Lower lobe of right lung (tissue), 2 donors: Measurements from ENCODE around the gene PCOLCE2. TPM values are rescaled to one million over a fixed set of nuclear protein-coding genes. Genes with fewer than 3 reads are reported as not detected.

Source experiments
- ATAC-seq, 2 donors: fragments of 200-7000 bp; cut with Tn5 transposase; one replicate each; pipeline ENCODE4 v1.9.1; 2020 to 2022; ENCODE audit warnings: mild to moderate bottlenecking in 2 of 2, moderate library complexity in 2 of 2
- DNase-seq: peaks from one replicate; pipeline ENCODE4 v3.0.0-alpha.2; 2020
- H3K27ac ChIP-seq: fragments of 200-600 bp; one replicate; pipeline ENCODE4 v1.8.0; 2022
- H3K27me3 ChIP-seq: fragments of 200-600 bp; one replicate; pipeline ENCODE4 v1.8.0; 2022; ENCODE audit warnings: low read depth
- H3K36me3 ChIP-seq: fragments of 200-600 bp; one replicate; pipeline ENCODE4 v1.8.0; 2022; ENCODE audit warnings: mild to moderate bottlenecking
- H3K4me1 ChIP-seq: fragments of 200-600 bp; one replicate; pipeline ENCODE4 v1.8.0; 2022
- H3K4me3 ChIP-seq: fragments of 200-600 bp; one replicate; pipeline ENCODE4 v1.8.0; 2022; ENCODE audit warnings: mild to moderate bottlenecking
- H3K9me3 ChIP-seq: fragments of 200-600 bp; one replicate; pipeline ENCODE4 v1.8.0; 2022
- intact Hi-C: fragments of 100-400 bp; cut with DNase I; formaldehyde crosslinking; loops from one replicate; pipeline ENCODE4 v1.11.0; 2022
- total RNA-seq: library from RNA; stranded (reverse); fragmentation: NEBNext Ultra II Directional; extraction: Animal tissue kit (Norgen Biotek cat#: 25700); gene quantifications from one replicate; pipeline ENCODE4 v1.2.1, GENCODE V29; 2021
- TF ChIP-seq, protein P1 (sequence below): fragments of 200-600 bp; IDR thresholded peaks from one replicate; pipeline ENCODE4 v1.8.0; 2022; ENCODE audit warnings: antibody characterized with exemption, mild to moderate bottlenecking
- donor health status: DM: no; HTN: yes; CAD: no; lungs with severe emphysema.

Gene PCOLCE2
- total RNA-seq, 1 donor from 2014 or later: 41.0 TPM

DNA sequence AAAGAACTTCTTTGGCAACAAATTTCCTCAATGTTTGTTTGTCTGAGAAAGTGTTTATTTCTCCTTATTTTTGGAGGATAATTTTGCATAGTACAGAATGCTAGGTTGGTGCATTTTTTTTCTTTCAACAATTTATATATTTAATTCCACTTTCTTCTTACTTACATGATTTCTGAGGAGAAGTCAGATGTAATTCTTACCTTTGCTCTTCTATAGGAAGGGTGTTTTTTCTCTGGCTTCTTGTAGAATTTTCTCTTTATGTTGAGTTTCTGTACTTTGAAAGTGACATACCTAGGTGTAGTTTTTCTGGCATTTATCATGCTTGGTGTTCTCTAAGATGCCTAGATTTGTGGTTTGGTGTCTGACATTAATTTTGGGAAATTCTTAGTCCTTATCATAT lies 34.8 kb upstream of the PCOLCE2 start:
- intact Hi-C loops: no loop called here
- Histone ChIP-seq H3K27ac (no peak overlapping the region), H3K27me3 (no peaks in the 10 kb centered on the region), H3K4me3 (no peak overlapping the region), H3K4me1 (no peaks in the 10 kb centered on the region), H3K36me3 (no peaks in the 10 kb centered on the region), H3K9me3 (no peaks in the 10 kb centered on the region)
- ATAC-seq (no peak), DNase-seq (no peak)
- TF ChIP-seq, protein P1, sequence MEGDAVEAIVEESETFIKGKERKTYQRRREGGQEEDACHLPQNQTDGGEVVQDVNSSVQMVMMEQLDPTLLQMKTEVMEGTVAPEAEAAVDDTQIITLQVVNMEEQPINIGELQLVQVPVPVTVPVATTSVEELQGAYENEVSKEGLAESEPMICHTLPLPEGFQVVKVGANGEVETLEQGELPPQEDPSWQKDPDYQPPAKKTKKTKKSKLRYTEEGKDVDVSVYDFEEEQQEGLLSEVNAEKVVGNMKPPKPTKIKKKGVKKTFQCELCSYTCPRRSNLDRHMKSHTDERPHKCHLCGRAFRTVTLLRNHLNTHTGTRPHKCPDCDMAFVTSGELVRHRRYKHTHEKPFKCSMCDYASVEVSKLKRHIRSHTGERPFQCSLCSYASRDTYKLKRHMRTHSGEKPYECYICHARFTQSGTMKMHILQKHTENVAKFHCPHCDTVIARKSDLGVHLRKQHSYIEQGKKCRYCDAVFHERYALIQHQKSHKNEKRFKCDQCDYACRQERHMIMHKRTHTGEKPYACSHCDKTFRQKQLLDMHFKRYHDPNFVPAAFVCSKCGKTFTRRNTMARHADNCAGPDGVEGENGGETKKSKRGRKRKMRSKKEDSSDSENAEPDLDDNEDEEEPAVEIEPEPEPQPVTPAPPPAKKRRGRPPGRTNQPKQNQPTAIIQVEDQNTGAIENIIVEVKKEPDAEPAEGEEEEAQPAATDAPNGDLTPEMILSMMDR: no peak

DNA sequence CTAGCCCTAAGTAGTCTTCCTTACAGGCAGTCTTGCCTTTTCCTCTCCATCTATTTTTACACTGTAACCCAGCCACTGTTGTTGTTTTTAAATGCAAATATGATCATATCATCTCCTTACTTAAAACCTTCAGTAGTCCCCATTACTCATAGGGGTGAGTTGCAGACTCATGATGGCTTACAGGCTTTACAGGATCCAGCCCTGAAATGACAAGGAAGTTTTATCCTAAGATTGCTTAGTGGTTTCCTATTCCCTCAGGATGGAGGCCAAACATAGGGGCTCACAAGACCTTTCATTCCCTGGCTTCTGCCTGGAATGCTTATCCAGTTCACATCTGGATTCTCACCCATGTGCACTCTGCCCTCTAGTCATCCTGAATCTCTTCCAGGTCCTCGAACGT lies 27.7 kb upstream of the PCOLCE2 start:
- ATAC-seq (no peak), DNase-seq (no peak)
- TF ChIP-seq, protein P1: no peak
- Histone ChIP-seq H3K36me3 (no peaks in the 10 kb centered on the region), H3K27ac (no peak overlapping the region), H3K4me1 (no peaks in the 10 kb centered on the region), H3K4me3 (no peak overlapping the region), H3K27me3 (no peaks in the 10 kb centered on the region), H3K9me3 (no peaks in the 10 kb centered on the region)
- intact Hi-C loops: no loop called here

DNA sequence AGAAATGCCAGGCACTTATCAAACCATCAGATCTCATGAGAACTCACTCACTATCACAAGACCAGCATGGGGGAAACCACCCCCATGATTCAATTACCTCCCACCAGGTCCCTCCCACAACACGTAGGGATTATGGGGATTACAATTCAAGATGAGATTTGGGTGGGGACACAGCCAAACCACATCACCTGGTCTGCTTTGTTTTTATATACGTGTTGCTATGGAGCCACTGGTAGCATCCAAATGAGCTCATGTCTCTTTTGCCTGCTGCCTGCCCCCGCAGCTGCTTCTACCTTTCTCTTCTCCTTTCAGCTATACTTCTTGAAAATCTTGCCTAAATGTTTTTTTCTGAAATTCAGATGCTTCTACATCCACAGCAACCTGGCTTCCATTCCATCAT lies 26.8 kb upstream of the PCOLCE2 start:
- Histone ChIP-seq H3K27ac (no peak overlapping the region), H3K4me1 (no peaks in the 10 kb centered on the region), H3K27me3 (no peaks in the 10 kb centered on the region), H3K36me3 (no peaks in the 10 kb centered on the region), H3K9me3 (no peaks in the 10 kb centered on the region), H3K4me3 (no peak overlapping the region)
- DNase-seq (no peak), ATAC-seq (no peak)
- intact Hi-C loops: no loop called here
- TF ChIP-seq, protein P1: no peak

GRCh38 chr3:142914286-142914811 lies 25.5 kb upstream of the PCOLCE2 start:
- TF ChIP-seq, protein P1: no peak
- no peaks in the 10 kb centered on the region for H3K4me1 ChIP-seq
- no peaks in the 10 kb centered on the region for H3K9me3 ChIP-seq
- ATAC-seq: no peak
- intact Hi-C loops: no loop called here
- H3K27ac ChIP-seq: no peak overlapping the region
- DNase-seq: no peak
- H3K36me3 ChIP-seq: no peaks in the 10 kb centered on the region
- H3K4me3 ChIP-seq: no peak overlapping the region
- no peaks in the 10 kb centered on the region for H3K27me3 ChIP-seq

DNA sequence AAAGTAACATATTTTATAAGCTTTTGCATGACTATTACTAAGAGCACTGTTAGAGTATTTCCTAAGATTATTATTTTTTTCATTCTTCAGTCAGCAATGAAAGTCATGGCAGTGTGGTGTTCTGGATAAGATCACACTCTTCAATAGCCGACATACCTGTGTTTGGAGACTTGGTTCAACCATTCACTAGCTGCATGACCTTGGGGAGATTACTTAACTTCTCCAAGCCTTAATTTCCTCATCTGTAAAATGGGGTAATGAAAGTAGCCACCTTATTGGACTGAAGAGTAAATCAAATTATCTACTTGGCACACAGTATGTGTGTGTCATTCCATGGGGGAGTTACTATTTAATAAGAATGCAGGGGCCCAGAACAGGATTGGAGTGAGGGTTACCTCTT lies 24.5 kb upstream of the PCOLCE2 start:
- H3K36me3 ChIP-seq: no peaks in the 10 kb centered on the region
- no peaks in the 10 kb centered on the region for H3K4me1 ChIP-seq
- intact Hi-C loops: no loop called here
- TF ChIP-seq, protein P1: no peak
- ATAC-seq: no peak
- H3K4me3 ChIP-seq: no peak overlapping the region
- no peak overlapping the region for H3K27ac ChIP-seq
- no peak for DNase-seq
- H3K9me3 ChIP-seq: no peaks in the 10 kb centered on the region
- no peaks in the 10 kb centered on the region for H3K27me3 ChIP-seq
